ENCODE data around the gene ACAP1.

DNA sequence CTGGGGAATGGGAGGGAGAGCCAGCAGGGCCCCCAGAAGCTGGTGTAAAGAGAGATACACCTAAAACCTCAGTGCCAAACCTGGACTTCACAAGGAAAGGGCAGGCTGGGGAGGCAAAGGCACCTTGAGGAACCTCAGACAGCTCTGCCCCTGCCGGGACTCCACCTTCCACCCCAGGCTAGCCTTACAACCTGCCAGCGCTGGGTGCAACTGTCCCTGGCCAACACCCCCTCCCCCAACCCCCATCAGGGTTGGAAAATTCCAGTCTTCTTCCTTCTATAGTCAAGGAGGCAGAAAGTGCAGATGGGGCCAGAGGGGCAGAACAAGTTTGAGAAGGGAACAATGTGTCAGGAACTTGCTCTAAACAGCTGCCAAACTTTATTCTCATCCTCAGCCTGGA lies 44.1 kb upstream of the ACAP1 start:
- TF ChIP-seq EZH2 (IDR thresholded peaks at IDR 0.05; ENCODE audit: borderline replicate concordance, low read length): no peak
- TF ChIP-seq, protein P1, sequence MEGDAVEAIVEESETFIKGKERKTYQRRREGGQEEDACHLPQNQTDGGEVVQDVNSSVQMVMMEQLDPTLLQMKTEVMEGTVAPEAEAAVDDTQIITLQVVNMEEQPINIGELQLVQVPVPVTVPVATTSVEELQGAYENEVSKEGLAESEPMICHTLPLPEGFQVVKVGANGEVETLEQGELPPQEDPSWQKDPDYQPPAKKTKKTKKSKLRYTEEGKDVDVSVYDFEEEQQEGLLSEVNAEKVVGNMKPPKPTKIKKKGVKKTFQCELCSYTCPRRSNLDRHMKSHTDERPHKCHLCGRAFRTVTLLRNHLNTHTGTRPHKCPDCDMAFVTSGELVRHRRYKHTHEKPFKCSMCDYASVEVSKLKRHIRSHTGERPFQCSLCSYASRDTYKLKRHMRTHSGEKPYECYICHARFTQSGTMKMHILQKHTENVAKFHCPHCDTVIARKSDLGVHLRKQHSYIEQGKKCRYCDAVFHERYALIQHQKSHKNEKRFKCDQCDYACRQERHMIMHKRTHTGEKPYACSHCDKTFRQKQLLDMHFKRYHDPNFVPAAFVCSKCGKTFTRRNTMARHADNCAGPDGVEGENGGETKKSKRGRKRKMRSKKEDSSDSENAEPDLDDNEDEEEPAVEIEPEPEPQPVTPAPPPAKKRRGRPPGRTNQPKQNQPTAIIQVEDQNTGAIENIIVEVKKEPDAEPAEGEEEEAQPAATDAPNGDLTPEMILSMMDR (conservative IDR thresholded peaks at IDR 0.05 in 1 of 2, IDR thresholded peaks at IDR 0.05 in 1 of 2; ENCODE audit: extremely low read depth in 1 of 2, insufficient read depth in 1 of 2, low read depth in 1 of 2, low read length in 2 of 2): no peak

Measured in mammary epithelial cell (primary cell).